ENCODE data around the gene RNF186.
"Not testable (repeated sequence)": the region's sequence is repeated elsewhere in the genome, so short reads cannot be mapped to it uniquely, and the experiment has no call there.

The RNF186 gene

DNA sequence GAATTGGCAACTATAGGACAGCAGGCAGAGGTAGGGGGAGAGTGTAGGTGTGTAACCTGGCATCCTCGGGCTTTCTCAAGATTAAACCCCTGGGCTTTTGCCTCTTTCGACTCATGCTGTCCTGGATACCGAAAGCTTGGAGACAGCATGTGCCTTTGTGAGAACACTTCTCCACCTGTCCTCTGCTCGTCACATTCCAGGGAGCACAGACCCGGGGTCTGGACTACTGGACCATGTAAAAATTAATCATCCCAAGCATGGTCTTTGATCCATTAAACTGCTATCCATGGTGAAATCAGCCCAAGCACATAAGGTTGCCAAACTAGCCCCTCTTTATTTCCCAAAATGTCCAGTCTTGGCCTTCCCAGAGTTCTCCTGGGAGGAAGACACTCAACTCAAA is 9.0 kb upstream of the RNF186 start:
- no peak for DNase-seq

DNA sequence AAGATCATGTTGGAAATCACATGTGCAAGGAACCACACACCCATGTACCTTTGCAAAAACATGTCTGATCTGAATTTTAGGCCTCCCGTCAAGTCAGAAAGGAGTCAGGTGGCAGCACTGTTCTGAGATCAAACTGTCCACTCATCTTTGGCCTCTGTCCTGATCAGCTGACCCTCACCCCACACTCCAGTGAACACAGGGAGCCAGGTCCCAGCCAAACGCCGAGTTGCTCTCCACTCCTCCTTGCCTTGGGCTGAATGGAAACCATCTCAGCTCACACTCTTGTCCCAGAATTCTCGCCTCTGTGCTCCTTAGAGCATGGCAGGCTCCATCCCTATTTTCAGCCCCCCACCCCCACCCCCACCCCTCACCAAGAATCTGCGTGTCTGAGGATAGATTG is 4.6 kb upstream of the RNF186 start:
- DNase-seq: no peak

DNA sequence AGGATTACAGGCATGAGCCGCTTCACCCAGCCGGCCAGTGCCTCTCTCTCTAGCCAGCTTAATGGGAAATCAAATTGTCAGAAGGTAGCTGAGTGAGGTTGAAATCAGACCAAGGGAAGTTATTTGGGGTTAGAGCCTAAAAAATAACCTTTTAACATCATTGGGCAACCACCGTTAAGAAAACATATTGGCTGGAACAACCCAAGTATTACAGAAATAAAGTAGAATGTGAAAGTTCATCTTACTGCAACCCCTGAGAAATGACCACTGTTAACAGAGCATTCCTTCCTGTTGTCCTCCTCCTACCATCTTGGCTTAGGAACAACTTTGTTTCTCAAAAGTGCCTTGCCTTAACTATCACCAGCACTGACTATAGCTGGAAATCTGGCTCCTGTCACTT is 3.2 kb upstream of the RNF186 start:
- DNase-seq: no peak

DNA sequence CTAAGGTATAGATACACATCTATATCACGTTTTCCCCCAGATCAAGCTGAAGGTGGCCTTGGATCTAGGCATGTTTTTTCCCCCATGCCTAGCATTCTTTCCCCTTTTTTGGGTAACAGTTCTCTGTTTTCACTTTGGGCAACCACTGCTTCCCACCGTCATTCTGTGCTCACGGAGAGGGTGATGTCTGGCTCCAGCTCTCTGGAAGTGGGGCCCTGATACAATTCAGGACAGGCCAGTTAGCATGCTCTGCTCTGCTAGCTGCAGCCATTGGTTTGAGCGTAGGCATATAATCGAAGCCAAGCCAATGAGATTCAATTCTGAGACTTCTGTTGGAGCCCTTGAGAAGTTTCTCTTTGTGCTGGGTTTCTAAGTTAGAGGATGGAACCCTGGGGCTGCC is 2.1 kb upstream of the RNF186 start:
- no peak for DNase-seq

DNA sequence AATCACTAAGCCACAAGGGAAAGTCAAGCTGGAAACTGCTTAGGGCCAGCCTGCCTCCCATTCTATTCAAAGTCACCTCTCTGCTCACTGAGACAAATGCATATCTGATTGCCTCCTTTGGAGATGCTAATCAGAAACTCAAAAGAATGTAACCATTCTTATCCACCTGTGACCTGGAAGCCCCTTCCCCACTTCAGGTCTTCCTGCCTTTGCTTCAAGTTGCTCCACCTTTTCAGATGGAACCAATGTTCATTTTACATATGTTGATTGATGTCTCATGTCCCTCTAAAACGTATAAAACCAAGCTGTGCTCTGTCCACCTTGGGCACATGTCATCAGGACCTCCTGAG is 1.6 kb upstream of the RNF186 start:
- not testable (repeated sequence) for DNase-seq

DNA sequence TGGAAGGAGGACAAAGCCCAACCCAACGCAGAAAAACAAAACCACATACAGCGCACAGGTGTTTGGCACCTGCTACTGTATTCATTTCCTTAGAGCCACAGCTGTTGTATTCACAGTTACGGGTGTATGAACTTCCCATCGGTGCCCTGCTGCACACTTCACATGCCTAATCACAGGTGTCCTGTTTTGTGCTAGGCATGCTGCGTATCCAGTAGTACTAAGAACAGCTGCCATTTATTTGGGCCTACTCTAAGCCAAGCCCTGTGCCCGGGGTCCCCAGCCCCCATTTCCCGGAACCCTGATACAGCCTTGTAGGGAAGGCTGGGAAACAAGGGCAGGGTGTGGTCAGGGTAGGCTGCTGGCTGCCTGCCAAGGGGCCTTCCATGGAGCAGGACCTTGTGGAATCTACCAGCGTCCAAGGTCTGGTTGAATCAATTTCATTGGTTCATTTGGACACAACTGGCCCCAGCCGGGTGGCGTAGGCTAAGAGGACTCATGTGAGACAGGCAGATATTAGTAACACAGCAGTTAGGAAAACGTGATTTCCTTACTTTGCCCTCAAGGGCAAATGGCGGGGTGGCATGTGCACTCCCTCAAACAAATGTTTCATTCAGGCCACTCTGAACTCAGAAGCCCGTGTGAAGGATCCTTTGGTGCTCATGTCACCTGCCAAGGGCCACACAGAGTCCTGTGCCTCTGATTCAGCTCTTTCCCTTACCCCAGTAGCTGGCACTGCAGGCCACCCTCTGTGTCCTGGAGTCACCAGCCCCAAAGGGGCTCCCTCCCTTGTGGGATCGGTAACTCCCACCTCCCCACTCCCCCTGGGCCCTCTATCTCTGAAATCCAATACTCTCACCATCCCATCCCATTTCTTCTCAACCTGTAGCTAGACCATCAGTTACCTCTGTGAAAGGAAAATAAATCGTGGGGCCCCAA is 986 bp upstream of the RNF186 start:
- DNase-seq: no peak

DNA sequence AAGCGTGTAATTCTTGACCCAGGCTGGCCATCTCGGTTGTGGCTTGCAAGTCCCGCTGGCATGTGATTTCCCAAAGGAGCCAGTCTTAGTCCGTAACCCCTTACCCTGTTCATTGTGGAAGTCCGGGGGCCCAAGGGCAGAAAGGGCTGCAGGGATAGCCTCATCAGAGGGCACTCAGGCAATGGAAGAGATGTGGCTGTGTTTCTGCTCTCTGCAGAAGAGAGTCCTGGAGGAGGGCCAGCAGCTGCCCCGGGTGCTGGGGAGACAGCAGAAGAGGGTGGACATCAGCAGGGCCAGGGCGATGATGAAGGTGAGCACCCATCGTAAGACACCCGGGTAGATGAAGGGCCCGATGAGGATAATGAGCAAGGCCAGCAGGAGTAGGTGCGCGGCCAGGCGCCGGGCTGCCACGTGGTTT is 830 bp downstream of the RNF186 start:
- no peak for DNase-seq

DNA sequence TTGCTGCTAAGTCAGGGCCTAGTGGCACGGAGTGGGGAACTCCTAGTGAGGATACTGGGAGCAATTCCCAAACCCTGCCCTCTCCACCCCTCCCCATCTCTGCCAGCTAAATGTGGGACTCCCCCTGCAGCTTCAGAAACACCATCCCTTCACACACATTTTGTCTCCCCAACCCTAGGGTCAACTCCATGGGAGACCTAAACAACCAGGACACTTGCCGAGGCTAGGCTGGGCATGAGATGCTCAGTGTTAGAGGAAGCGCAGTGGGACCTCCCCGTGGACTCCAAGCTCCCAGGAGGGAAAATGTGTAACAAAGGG is 1.5 kb downstream of the RNF186 start:
- DNase-seq: no peak

DNA sequence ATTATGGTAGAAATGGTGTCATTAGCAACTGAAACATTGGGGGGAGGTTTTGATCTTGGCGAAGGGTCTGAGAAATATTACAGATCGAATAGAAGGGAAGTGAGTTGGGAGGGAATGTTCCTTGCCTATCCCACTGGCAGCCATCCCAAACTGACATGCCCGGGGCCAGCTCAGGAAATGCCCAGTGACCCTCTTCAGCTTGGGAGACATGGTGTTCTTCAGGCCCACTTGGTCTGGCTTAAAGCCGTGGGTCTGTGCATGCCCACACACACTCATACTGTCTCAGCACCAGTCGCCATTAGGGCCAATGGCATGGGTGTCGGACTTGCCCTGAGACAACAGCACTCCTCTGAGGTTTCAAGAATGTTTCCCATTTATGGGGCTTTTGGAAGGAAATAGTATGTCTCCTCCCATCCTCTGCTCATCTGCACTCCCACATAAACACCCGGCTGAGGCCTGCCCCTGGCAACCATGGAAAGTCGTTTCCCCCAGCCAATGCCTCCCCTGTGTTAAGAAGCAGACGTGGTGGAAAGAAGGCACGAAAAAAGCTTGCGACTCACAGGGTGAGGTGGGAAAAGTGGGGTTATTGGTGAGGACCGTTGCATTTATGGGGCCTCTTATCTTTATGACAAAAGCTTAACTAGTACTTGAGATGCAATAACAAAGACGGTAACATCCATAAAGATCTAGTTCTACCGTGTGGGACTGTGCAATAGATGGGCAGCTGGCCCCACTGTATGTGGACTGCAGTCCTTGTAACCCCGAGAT is 2.0 kb downstream of the RNF186 start:
- no peak for DNase-seq

DNA sequence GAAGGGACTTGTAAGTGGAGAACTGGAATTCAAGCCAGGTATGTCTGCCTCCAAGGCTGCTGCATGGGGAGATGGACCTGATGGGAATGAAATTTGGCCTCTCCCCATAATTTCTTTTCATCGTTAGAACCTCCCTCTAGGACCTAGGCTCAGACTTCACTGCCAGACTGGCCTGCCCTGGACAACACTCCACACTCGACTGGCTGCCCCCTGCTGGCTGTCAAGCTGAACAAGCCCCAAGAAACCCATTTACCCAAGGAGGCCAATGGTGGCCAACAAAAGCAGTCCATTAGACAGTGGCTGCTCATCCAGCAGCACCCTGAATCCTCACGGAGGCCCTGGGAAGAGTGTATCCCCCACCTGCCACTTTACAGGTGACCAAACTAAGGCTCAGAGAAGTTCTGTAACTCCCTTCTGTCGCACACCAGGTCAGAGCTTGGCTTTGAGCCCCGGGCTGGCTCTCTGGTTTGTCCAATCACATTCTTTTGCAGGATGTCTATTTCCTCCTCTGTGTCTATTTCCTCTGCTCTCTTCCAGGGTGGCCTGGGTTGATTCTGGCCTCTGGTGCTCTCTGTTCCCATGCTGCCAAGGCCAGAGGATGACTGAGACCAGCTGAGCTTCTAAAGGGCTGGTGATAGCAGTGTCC is 3.8 kb downstream of the RNF186 start:
- DNase-seq: no peak

DNA sequence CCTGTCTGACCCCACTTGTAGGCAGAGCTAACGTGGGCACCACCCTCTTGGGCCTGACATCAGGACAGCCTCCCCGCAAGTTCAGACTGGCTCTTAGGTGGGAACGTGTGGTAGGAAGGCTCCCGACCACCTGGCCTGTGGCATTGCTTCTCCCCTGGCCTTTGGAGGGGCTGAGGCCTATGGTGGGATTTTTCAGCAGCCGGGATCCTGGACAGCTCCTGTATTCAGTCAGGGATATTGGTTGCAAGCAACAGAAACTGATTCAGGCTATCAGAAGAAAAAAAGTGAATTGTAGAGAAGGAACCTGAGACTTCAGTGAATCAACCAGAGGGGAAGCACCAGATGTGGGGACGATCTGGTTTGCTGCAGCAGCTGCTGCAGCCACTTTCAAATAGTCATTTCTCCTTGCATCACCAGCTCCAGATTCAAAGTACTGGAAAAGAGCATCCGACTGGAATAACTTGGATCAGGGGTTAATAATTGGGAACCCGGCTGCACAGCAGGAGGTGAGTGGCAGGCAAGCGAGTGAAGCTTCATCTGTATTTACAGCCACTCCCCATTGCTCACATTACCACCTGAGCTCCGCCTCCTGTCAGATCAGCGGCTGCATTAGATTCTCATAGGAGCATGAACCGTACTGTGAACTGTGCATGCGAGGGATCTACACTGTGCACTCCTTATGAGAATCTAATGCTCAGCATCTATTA is 5.9 kb downstream of the RNF186 start:
- DNase-seq: peak; percentile 82

DNA sequence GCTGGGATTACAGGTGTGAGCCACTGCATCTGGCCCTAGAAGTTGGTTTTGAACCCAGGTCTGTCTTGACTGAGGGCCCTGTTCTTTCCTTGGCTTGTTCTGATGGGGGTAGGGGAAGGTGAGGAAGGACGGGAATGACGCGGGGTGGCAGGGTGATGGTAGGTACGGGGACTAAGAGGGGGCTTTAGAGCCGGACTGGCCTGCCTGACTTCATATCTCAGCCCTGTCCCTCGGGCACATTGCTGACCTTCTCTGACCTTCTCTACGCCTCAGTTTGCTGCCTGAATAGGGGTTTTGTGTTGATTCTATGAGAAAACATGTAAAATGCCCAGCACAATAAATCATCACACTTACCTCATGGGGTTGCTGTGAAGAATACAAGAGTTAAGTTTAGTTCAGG is 6.7 kb downstream of the RNF186 start:
- no peak for DNase-seq

DNA sequence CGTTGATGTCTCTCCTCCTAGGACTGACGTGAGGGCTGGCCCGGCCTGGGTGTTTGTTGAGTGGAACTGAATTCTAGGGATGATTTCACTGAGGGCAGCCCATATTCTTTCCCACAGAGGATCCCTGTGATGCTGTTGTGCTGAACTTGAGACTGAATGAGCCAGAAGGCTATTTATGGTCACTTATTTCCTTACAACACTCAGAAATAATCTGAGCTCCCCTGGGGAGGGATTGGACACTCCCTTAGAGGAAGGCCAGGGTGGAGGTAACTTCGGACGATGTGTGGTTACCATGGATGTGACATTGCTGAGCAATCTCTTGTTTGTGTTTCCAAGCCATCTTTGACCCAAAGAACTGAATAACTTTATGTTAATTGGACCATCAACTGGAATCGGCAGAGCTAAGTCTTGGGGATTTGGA is 10.2 kb downstream of the RNF186 start:
- no peak for DNase-seq

DNA sequence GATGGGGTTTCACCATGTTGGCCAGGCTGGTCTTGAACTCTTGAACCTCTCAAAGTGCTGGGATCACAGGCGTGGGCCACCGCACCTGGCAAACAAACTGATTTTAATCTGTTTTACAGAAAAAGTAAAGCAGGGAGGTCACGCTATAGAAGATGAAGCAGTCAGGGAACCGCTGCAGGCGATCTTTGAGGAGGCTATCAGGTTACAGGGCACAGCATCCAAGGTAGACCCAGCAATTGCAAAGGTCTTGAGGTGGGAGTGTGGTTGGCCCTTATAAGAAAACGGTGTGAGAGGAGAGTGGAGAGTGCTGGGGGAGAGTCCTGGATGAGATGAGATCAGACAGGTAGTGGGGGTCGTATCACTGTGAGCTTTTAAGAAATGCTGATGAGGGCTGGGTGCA is 12.8 kb downstream of the RNF186 start:
- no peak for DNase-seq

DNA sequence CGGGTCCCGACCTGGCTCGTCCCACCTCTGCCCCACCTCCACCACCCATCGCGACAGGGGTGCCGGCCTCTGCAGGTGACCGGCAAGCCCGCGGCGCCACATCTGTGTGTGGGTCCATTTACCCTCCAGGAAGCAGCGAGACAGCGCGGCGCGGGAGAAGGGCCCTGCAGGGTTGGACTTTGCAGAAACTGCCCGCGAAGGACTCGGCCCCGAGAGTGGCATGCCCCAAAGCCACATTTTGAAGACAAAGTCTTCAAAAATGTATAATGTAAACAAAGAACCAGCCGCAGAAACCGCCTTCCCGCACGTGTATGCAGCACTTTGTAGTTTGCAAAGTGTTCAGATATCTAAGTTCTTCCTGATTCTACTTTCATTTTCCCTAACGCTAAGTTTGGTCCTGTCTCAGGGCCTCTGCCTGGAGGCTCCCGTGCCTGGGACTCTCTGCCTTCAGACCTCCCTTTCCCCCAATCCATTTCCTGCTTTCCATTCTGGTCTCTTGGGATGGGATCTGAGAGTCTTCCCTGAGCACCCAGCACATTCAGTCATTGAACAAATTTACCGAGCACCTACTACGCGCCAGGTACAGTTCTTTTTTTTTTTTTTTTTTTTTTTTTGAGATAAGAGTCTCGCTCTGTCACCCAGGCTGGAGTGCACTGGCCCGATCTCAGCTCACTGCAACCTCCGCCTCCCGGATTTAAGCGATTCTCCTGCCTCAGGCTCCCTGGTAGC is 14.8 kb downstream of the RNF186 start:
- peak; percentile 7 for DNase-seq

DNA sequence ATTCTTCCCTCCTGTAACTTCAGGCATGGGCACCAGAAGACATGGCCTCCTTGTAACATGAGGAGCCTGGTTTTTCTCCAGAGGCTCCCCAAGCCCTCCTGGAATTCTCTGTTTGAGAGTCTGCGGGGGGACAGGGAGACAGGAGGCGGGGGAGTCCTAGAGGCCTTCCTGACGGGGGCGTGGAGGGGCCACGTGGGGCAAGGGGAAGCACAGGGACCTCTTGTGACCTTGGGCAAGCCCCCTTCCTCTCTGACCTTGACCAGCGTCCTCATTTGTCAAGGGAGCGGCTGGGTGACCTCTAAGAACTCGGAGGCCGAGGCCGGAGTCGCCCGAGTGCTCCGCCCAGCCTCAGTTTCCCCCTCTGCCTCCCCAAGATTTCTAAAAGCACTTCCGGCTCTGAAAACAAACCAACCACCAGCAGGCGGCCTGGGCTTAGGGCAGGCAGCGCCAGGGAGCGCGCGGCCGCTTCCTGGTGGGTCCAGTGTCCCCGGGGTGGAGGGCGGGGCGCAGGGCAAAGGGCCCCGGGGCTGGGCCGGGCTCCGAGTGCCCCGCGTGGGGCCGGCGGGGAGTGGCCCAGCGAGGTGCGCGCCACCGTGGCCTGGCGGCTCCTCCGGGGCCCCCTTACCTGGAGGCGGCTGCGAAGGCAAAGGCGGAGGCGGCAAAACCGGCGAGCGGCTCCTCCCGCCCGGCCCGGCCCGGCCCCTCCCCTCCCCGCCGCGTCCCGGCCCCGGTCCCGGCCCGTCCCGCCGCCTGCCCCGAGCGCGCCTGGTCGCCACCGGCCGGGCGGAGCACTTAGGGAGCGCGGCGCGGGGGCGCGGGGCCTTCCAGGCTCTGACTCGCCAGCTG is 15.6 kb downstream of the RNF186 start, which contains the start of gene TMCO4:
Gene TMCO4, minus strand, starts transcription at position 687 of the 846 bp plus-strand sequence. CDS start 19,158 bp downstream, outside the sequence.
- DNase-seq: no peak

DNA sequence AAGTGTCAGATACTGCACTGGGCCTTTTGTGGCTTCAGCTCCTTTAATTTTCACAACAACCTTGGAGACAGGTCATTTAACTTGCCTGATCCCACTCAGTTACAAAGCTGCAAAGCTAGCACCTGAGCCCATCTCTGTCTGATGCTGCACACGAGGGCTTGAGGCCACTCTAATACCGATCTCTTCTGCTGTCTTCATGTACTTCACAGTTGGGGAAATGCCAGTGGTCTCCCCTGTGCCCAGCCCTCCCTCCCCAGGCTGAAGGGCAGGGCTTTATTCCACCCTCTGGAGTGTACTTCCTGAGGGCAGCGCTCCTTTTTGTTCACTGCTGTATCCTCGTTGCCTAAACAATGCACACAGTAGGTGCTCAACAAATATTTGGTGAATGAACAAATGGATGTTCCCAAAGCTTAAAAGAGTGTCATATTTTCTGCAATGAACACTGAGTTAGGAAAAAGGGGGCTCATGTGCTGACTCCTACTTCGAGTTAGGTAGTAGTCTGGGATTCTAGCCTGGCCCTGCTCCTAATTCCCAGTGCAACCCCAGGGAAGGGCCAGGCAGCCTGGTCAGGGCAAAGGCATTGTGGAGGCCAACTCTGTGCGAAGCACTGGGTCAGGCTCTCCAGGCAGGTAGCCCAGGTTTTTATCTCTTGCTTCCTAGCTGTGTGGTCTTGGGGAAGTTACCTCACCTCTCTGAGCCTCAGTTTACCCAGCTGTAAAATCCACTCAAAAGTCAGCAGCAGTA is 16.4 kb downstream of the RNF186 start:
- no peak for DNase-seq

DNA sequence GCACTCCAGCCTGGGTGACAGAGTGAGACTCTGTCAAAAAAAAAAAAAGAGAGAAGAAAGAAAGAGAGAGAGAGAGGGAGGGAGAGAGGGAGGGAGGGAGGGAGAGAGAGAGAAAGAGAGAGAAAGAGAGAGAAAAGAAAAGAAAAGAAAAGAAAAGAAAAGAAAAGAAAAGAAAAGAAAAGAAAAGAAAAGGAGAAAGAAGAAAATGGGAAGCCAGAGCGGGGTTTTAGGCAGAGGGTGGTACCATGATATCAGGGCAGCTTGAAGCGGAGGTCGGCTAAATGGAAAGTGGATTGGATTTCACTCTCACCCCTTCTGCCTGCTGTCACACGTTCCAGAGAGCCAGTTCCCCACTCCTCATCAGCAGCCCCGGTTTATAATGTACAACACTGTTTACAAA is 17.3 kb downstream of the RNF186 start:
- no peak for DNase-seq

DNA sequence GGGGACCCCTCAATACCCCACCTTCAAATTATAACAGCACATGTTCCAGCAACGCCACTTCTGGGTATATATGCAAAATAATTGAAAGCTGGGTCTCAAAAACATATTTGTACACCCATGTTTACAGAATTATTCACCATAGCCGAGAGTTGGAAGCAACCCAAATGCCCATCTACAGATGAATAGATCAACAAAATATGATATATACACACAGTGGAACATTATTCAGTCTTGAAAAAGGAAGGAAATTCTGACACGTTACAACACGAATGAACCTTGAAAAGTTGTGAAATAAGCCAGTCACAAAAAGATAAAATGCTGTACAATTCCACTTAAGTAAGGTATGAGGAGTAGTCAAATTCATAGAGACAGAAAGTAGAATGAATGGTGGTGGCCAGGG is 20.5 kb downstream of the RNF186 start:
- DNase-seq: no peak

DNA sequence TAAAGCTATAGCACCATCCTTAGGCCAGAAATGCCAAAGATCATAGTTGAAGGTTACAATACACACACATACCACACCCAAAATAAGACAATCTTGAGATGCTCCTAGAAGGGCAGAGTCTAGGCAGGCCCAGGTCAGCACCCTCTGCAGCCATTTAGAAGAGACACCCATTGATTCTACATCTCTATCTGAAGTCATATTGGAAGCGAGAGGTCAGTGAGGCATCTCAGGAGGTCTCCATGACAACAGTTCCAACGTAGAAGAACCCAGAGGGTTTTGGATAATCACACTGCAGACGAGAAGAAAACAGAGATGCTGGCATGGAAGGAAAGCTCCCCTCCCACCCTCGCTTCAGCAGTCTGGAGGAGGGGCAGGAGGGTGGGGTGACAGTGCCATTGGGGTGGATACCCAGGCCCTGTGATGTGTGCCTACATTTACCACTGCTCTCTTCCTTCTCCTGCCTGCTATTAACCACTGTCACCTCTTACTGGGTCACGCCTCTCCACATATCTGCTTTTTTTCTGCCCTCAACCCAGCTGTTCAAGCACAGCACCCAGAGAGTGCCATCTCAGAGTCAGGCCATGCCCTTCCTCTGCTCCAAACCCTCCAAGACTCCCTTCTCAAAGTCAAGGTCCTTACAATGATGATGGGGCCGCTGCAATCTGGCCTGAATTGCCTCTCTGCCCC is 21.6 kb downstream of the RNF186 start:
- DNase-seq: no peak

Measured in NCI-H1694 treated with DMSO at 0.1 percent for 48 hours (cell line).